NCI-H2081 treated with DMSO at 0.1 percent for 48 hours (cell line): ENCODE results near the gene PLCD3.

ENCODE experiments used
- DNase-seq: peaks from one replicate; lab custom pipeline; 2025; lab: John Stamatoyannopoulos, UW

PLCD3 gene

GRCh38 chr17:45101883-45102811 is 30.2 kb downstream of the PLCD3 start:
- no peak for DNase-seq

- DNase-seq = no peak
Observed at GRCh38 chr17:45101546-45101882, 30.8 kb downstream of the PLCD3 start.

- peak; percentile 8 for DNase-seq
Observed at GRCh38 chr17:45098869-45099616, 33.3 kb downstream of the PLCD3 start.

- DNase-seq = no peak
Observed at GRCh38 chr17:45098081-45098868, 34.0 kb downstream of the PLCD3 start.

- DNase-seq = no peak
Observed at GRCh38 chr17:45096926-45097325, 35.4 kb downstream of the PLCD3 start.

GRCh38 chr17:45096141-45096540 is 36.2 kb downstream of the PLCD3 start:
- DNase-seq = no peak

- DNase-seq = no peak
Observed at GRCh38 chr17:45093444-45094110, 38.7 kb downstream of the PLCD3 start.

GRCh38 chr17:45092911-45093430 is 39.3 kb downstream of the PLCD3 start:
- DNase-seq = no peak

GRCh38 chr17:45091778-45092425 is 40.4 kb downstream of the PLCD3 start:
- DNase-seq = no peak

- no peak for DNase-seq
Observed at GRCh38 chr17:45090711-45091110, 41.6 kb downstream of the PLCD3 start.

- DNase-seq = no peak
Observed at GRCh38 chr17:45088741-45089140, 43.6 kb downstream of the PLCD3 start.

GRCh38 chr17:45087978-45088377 is 44.3 kb downstream of the PLCD3 start:
- DNase-seq = no peak

GRCh38 chr17:45087504-45087975 is 44.8 kb downstream of the PLCD3 start:
- DNase-seq = no peak

GRCh38 chr17:45086865-45087503 is 45.3 kb downstream of the PLCD3 start:
- no peak for DNase-seq

- DNase-seq = no peak
Observed at GRCh38 chr17:45086391-45086790, 45.9 kb downstream of the PLCD3 start.

GRCh38 chr17:45081047-45081703 is 51.1 kb downstream of the PLCD3 start:
- no peak for DNase-seq

GRCh38 chr17:45077643-45078042 is 54.7 kb downstream of the PLCD3 start:
- DNase-seq = no peak

- no peak for DNase-seq
Observed at GRCh38 chr17:45073414-45074070, 58.8 kb downstream of the PLCD3 start.

- no peak for DNase-seq
Observed at GRCh38 chr17:45070809-45071208, 61.5 kb downstream of the PLCD3 start.
